GM21576 (cell line): ENCODE data around the gene DHRSX.
"Not testable (repeated sequence)": the region's sequence is repeated elsewhere in the genome, so short reads cannot be mapped to it uniquely, and the experiment has no call there.

Experiments
- ATAC-seq: cut with Tn5 transposase; IDR thresholded peaks from one replicate; pipeline ENCODE4 v1.9.1; 2021; ENCODE audit warnings: mild to moderate bottlenecking, moderate library complexity; ENCODE audit not compliant: unreplicated experiment

Gene DHRSX

GRCh38 chrX:2500803-2501558 lies at the start of gene DHRSX, which contains the start of gene ZBED1:
DHRSX (minus strand) TSS chrX:2500976; CDS start chrX:2500925, 51 bp downstream.
ZBED1 (minus strand) TSS chrX:2500976; CDS start chrX:2490719, 10,257 bp downstream.
- ATAC-seq: peak; percentile 66

GRCh38 chrX:2549876-2550275 lies 49.1 kb upstream of the DHRSX start:
- no peak for ATAC-seq

DNA sequence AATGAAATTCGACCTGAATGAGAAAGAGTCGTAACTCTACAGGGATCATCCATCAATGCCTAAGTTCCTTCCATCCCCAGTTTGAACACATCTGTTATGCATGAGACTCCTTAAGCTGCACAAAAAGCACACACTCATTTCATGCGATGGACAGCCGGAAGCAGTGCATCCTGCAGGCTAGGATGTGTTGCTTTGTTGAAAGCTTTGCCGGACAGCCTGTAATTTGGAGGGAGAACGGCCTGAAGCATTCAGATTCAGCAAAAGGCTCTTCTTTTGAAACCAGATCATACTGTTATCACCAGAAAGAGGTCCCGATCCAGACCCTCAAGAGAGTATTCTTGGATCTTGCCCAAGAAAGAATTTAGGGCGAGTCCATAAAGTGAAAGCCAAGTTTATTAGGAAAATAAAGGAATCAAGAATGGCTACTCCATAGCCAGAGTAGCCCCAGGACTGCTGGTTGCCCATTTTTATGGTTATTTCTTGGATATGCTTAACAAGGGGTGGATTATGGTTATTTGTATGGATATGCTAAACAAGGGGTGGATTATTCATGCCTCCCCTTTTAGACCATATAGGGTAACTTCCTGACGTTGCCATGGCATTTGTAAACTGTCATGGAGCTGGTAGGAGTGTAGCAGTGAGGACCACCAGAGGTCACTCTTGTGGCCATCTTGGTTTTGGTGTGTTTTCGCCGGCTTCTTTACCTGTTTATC lies 48.1 kb upstream of the DHRSX start:
- ATAC-seq: no peak

DNA sequence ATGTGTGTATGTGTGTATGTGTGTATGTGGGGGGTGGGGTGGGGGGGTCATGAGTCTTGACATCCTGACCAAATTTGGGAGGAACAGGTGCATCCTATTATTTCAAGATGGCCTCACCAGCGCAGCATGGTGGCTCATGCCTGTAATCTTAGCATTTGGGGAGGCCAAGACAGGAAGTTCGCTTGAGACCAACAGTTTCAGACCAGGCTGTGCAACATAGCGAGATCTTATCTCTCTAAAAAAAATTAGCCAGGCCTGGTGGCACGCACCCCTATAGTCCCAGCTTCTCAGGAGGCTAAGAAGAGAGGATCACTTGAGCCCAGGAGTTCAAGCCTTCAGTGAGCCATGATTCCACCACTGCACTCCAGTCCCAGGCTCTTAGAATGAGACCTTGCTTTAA lies 47.0 kb upstream of the DHRSX start:
- ATAC-seq: no peak

DNA sequence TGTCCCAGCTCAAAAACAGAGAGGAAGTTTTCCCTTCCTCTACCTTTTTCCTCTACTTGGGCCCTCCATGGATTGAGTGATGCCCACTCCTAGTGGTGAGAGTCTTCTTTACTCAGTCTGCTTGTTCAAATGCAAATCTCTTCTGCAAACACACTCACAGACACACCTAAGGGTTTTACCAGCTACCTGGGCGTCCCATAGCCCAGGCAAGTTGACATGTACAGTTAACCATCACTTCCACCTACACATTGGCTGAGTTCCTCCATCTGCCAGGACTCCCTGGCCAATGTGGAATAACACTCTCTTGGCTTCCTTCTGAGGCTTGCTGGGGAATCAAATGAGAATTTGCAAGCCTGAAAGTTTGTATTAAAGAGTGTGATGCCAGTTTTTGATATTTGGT lies 45.7 kb upstream of the DHRSX start:
- no peak for ATAC-seq

DNA sequence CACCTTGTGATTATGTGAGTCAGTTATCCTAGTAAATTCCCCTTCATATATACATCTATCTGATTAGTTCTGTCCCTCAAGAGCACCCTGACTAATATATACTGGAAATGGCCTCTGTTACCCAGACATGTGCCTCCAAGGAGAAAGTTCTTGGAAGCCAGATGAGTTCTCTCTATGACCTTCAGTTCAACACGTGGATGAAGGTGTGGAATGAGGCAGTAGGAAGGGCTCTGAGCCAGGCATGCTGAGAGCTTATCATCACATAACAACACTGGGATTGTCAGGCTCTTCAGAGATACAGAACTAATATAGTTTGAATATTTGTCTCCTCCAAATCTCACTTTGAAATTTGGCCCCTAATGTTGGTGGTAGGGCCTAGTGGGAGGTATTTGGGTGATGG lies 44.4 kb upstream of the DHRSX start:
- ATAC-seq: no peak

GRCh38 chrX:2542826-2543521 lies 42.2 kb upstream of the DHRSX start:
- no peak for ATAC-seq

DNA sequence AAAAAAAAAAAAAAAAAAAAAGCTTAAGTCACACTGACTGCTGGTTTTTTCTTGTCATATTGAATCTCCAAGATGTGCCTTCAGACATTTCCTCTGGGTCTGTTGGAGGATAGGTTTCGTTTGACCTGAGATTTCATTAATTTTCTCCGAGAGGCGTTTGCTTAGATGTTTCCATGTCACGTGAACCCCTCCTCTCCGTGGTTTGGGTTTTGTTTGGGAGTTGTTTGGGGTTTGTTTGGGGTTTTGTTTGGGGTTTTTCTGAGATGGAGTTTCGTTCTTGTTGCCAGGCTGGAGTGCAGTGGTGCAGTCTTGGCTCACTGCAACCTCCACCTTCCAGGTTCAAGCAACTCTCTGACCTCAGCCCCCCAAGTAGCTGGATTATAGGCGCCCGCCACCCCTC lies 40.8 kb upstream of the DHRSX start:
- ATAC-seq: no peak

DNA sequence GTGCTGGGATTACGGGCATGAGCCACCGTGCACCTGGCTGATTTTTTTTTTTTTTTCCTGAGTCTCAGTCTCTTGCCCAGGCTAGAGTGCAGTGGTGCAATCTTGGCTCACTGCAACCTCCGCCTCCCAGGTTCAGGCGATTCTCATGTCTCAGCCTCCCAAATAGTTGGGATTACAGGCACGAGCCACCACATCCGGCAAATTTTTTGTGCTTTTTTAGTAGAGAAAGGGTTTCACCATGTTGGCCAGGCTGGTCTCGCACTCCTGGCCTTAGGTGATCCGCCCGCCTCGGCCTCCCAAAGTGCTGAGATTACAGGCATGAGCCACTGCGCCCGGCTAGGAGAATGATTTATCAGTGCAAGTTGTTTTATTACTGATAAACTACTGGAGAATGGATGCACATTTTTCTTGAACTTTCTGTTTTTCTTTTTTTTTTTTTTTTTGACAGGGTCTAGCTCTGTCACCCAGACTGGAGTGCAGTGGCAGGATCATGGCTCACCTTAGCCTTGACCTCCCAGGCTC lies 39.7 kb upstream of the DHRSX start:
- no peak for ATAC-seq

DNA sequence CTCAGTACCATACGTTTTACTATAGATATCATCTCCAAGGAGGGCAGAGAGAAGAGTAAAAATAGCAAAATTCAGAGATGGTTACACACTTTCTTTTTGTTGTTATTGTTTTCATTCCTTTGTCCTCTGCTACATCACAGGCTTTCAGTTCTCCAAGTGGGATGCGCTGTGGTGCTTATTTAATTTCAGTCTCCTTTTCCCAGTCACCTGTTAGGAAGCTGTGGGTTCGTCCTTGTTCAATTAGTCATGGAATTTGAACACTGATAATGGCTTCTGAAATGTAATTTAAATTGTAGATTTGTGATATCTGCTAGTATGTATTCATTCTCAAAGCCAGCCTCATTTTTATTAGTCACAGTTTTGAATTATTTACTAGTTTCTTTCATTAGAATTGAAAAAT lies 38.8 kb upstream of the DHRSX start:
- no peak for ATAC-seq

GRCh38 chrX:2538031-2538757 lies 37.4 kb upstream of the DHRSX start:
- no peak for ATAC-seq

DNA sequence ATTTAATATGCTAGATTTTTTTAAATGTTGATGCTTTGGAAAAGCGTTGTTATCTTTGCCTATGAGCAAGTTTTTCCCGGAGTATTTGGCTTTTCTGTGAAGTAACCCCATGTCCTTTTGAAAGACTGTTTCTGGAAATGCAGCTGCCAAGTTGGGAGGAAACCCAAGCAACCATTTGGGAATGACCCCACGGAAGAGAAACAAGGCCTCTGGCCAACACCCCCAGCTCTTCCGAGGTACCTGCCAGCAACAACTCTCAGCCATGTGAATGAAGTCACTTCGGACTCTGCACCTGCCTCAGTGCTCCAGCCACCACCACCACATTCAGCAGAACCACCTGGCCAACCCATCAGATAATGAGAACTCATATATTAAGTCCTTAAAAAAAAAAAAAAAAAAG lies 36.2 kb upstream of the DHRSX start:
- no peak for ATAC-seq

DNA sequence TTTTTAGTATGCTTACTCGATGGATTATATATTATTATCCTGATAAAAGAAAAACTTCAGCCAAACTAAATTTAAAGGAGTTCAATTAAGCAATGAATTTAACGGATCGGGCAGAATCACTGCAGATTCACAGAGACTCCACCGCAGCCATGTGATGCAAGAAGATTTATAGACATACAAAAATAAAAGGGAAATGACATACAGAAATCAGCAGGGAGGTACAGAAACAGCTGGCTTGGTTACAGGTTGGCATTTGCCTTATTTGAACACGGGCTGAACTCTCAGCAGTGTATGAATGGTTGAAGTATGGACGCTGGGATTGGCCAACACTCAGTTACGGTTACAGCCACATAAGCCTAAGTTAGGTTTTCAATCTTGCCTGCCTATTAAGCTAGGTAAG lies 35.4 kb upstream of the DHRSX start:
- no peak for ATAC-seq

DNA sequence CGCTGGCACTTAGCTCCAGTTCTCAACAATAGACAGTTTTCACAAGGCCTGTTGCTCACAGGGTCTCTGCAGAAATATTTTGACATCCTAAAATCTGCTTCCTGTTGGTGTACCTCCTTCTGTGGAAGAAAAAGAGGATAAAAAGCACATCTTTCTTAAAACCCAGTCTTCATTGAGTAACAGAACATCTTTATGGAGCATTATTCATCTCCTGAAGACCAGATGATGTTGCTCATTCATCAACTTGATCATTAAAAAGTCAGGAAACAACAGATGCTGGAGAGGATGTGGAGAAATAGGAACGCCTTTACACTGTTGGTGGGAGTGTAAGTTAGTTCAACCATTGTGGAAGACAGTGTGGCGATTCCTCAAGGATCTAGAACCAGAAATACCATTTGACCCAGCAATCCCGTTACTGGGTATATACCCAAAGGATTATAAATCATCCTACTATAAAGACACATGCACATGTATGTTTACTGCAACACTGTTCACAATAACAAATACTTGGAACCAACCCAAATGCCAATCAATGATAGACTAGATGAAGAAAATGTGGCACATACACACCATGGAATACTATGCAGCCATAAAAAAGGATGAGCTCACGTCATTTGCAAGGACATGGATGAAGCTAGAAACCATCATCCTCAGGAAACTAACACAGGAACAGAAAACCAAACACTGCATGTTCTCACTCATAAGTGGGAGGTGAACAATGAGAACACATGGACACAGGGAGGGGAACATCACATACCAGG lies 33.7 kb upstream of the DHRSX start:
- ATAC-seq: not testable (repeated sequence)

- ATAC-seq: no peak
Measured at GRCh38 chrX:2533424-2533823, 32.6 kb upstream of the DHRSX start.

GRCh38 chrX:2526390-2526789 lies 25.6 kb upstream of the DHRSX start:
- no peak for ATAC-seq

DNA sequence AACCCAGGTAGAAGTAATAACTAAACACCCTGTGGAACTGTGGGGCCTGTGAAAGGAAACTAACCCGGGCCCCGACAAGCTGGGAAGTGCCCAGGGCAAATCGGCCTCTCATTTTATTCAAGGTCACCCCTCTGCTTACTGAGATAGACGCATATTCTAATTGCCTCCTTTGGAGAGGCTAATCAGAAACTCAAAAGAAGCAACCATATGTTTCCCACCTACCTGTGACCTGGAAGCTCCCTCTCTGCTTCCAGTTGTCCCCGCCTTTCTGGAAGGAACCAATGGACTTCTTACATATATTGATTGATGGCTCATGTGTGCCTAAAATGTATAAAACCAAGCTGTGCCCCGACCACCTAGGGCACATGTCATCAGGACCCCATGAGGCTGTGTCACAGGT lies 23.1 kb upstream of the DHRSX start:
- no peak for ATAC-seq

DNA sequence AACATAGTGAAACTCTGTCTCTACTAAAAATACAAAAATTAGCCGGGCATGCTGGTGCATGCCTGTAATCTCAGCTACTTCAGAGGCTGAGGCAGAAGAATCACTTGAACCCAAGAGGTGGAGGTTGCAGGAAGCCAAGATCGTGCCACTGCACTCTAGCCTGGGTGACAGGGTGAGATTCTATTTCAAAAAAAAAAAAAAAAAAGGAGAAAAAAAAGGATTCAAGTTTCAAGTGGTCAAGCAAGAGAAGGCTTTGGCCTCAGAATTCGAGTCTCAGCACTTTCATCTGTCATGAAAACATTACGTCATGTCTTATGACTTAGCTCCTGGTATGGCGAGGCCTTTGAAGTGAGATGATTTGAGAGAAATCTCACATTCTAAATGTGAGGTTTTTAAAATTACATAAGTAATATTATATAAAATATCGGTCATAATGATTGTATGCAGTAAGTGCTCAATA lies 21.2 kb upstream of the DHRSX start:
- ATAC-seq: peak; percentile 15

DNA sequence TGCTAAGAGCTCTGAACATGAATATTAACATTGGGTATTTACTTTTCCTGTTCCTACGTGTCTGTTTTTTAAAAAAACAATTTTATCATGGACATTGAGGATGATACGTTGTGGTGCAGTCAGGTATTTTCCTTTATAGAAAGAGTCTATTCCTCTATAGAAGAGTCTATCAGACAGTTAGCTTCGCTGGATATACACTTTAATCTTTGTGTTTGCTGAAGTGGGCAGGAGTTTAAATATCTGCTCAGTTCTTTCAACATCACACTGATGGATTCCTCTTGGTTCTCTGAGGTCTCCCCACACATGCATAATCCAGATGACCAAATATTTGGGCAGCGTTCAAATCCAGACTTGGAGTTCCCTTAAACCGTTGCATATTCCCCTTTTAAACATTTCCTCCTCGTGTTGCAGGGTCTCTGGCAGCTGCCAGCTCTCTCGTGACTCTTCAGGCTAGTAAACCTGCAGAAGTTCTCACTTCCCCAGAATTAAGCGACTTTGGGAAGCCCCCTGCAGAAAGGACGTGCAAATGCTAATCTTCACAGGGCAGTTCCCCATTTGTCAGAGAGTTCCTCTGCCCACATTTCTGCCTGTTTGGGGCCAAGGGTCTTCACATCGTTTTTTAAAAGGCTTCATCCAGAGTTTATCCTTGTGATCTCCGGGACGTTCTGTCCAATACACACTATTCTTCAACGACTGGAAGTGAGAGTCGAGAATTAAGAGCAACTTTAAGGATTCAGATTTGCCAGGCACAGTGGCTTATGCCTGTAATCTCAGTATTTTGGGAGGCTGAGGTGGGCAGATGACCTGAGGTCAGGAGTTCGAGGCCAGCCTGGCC lies 20.5 kb upstream of the DHRSX start:
- peak; percentile 76 for ATAC-seq
